ENCODE measurements around the gene SORT1.
"Not testable (repeated sequence)": the region's sequence is repeated elsewhere in the genome, so short reads cannot be mapped to it uniquely, and the experiment has no call there.

The SORT1 gene

DNA sequence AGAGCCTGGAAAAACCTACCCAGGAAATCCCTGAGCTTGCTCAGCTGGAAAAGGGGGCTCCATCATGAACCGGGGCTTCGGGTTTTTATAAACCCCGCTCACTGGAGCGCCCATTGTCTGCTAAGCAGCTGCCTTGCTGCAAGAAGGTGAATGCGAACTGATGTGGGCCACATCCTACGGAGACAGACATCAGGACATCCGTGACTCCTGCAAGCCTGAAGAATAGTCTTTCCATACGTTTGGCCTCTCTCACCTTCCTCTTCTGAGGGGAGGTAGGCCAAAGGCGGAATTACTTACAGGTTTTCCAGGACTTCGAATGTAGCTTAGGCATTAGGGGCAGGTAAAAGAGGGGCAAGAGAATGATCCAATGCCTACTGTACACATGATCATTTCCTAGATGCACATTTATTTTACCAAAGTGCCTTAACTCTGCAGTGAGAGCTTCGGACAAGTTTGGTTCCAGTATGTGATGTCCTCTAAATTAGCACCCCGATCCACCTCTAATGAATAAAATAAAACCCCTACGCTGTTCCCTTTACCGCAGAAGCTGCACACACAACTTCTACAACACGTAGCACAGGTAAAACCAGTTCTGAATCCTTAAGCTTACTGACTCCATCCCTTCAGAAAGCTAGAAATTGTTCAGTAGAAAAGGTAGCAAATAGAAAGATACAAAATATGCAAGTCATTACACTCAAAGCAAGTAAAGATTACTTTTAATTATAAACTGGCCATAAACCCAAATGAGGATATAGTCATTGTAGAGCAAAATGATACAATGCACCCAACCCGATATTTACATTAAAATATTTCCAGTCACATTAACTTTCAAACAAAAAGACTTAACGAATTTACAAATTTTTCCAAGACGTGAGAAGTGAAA is 866 bp upstream of the SORT1 start:
- no peak for DNase-seq (ENCODE audit: extremely low read depth in 1 of 2, low read depth in 1 of 2)

DNA sequence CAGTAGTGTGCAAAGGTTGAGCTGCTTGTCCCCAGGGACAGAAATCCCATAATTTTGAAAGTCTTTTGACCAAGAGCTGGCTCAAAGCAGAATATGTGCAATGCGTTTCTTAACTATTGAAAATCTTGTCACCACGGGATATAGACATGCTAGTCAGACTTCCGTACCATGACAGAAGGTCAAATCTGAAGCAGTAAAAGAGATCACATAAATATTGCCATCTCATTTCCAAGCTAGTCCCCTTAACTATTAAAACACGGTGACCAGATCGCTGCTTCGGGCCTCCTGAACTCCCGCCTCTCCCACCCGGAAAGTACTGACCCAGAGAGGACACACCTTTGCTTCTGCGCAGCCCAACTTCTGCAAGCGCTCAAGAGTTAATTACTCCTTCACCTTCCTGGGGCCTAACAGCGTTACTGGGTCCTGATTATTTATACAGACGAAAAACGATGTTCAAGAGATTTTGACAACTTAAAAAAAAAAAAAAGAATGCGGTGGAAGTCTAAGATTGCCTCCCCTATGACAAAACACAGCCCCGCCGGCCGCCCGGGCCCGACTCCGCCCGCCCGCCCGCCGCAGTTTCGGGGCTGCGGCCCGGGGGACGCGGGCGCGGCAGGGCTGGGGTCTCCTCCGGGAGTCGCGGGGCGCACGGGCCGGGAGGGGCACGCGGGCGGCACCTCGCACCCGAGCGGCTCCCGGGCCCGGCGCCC is 692 bp downstream of the SORT1 start:
- DNase-seq (ENCODE audit: extremely low read depth in 1 of 2, low read depth in 1 of 2), result no peak

DNA sequence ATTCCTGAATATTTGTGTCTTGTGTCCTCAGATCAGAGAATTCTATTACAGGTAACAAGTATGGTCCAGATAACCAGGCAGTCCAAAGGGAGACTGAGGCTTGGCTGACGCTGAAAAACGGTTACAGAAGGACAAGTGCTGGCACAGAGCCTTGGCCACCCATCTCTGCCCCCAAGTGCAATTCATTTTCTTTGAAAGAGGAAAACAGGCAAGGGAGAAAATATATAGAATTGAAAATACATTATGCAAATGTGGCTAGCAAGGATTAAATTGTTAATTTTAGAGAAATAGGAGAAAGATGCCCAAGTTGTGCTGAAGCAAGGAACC is 1.2 kb downstream of the SORT1 start:
- no peak for DNase-seq (ENCODE audit: extremely low read depth in 1 of 2, low read depth in 1 of 2)

DNA sequence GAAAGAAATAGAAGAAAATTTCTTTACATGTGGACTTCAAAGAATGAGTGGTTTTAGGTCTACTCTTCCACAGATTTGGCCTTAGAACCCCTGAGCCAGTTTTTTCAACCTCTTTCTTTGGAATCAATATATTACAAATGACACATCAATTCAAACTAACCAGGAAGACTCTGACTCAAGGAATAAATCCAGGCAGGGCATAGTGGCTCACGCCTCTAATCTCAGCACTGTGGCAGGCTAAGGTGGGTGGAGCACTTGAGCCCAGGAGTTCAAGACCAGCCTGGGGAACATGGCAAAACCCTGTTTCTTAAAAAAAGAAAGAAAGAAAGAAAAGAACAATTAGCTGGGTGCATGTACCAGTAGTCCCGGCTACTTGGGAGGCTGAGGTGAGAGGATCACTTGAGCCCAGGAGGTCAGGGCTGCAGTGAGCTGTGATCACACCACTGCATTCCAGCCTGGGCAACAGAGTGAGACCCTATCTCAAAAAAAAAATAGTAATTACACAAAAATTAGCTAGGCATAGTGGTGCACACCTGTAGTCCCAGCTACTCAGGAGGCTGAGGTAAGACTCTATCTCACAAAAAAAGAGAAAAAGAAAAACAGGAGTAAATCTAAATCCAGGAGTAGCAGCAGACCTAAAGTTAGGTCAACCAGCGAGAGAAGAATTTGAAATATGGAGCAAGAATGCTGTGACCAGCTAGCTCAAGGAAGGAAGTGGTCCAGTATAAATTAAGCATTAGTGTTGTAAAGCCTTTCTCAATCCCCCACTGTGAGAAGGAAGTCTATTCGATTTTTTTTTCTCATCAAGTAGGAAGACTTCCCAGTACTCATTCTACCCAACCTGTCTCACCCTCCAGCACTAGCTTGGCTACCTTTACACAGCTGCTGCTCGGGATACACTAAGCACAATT is 1.9 kb downstream of the SORT1 start:
- no peak for DNase-seq (ENCODE audit: extremely low read depth in 1 of 2, low read depth in 1 of 2)

DNA sequence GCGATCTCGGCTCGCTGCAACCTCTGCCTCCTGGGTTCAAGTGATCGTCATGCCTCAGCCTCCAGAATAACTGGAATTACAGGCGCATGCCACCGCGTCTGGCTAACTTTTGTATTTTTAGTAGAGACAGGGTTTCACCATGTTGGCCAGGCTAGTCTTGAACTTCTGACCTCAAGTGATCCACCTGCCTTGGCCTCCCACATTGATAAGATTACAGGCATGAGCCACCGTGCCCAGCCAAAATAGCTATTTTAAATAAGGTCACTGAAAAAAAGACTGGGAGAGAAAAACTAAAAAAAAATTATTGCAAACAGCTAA is 2.5 kb downstream of the SORT1 start:
- not testable (repeated sequence) for DNase-seq (ENCODE audit: extremely low read depth in 1 of 2, low read depth in 1 of 2)

DNA sequence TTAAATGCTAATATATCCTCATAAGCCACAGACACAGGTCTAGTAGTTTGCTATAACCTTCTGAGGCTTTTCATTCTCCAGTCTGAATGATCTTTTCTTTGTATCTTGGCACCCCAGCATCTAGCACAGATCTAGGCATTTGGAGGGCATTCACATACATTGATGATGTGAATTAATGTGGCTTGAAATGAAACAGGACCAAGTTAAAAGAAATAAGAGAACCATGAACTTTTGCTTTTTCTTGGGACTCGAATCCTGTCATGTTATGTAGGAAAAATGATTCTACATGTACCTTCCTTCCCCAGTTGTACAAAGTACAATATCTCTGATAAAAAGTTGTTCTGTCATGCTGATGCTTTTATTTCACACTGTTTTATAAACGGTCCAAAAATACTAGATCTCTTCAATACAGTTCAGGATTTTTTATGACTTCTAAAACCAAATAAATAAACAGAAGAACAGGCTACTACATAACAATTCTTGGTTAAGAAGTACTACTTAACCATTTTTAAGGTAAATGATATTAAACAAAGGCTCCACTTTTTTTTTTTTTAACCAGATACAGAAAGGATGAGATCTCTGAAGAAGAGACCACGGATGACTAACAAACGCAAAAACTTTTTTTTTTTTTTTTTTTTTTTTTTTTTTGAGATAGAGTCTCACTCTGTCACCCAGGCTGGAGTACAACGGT is 3.0 kb downstream of the SORT1 start:
- no peak for DNase-seq (ENCODE audit: extremely low read depth in 1 of 2, low read depth in 1 of 2)

DNA sequence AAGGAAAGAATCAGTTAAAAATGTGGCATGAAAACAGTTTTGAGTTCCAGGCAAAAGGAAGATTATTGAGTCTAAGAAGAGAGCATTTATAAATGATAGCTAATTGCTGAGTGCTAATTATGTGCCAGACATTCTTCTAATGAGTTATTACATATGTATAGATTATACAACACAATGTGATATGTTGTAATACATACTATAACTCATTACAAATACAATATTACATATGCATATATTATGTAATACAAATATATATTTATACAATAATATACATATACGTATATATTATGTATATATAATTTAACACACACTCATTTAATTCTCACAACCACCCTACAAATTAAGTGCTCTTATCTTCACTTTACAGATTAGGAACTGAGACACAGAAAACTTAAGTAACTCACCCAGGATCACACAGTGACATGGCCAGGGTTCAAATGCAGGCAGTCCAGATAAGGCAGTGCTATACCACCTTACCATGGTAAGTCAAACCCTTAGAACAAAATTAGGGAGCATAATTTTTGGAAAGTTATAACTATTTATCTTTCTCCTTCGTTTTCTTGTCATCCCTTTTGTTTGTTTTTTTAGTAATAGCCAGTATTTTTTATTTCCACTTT is 4.0 kb downstream of the SORT1 start:
- DNase-seq (ENCODE audit: extremely low read depth in 1 of 2, low read depth in 1 of 2), result no peak

DNA sequence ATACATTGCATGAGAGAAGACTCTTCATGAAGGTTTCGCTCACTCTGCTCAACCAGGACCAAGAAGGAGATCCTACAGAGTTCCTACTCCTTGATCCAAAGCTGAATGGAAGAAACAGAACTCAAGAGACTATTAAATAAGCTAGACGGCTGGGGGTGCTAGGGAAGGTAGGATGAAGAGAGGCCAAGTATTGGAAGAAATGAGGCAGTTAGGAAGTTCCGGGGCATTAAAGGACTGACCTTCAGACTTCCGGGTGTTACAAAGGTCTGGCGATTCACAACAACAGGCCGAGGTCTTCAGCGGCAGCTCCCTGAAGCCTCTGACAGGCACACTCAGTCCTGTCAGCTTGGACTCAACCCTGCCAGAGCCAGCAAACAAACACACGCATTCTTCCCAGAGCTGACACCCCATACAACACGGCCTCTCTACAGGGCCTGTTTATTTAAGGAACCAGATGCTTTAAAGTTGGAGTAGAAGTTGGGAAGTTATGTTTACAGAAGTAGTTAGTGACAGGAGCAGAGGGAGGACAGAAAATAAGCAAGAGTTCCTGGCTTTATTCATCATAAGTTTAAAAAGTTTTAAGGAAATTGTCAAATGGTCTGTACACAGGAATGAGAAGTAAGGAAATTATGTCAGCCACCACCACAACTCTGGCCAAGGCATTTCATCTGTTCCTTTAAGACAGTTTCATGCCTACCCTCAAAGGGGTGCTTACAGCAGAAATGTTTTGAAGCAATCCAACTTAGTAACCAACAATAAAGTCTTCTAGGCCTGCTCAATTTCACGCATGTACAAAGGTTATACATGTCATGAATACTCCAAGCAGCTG is 4.7 kb downstream of the SORT1 start:
- no peak for DNase-seq (ENCODE audit: extremely low read depth in 1 of 2, low read depth in 1 of 2)

DNA sequence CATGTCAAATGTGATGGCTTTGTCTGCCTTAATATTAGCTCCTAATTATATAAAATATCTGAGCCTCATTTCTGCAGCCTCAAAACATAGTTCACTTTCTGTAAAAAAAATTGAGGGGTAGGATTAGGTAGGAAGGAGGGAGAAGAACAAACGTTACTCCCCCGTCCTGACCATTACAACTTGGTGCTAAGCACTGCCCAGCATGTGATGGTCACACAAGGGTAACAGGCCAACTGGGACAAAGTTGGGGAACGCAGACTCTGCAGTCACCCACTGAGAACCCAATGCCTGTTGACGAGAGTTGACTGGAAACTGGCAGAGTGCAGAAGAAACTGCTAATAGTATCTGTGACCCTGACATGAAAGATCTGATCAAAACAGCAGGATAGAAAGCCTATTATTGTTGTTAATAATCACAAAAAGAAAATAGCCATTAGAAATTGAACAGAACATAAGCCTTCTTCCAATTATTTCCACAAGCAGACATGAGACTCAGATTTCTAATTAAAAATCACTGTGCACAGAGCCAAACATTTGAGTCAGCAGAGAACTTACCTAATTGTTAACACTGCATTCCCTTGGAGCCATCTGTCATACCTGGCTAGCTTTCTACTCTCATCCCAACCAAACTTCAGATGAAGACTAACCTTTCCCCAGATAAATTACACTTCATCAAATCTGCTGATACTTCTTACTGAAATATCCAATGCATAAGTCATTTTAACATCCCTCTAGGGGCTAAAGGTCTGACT is 5.5 kb downstream of the SORT1 start:
- no peak for DNase-seq (ENCODE audit: extremely low read depth in 1 of 2, low read depth in 1 of 2)

DNA sequence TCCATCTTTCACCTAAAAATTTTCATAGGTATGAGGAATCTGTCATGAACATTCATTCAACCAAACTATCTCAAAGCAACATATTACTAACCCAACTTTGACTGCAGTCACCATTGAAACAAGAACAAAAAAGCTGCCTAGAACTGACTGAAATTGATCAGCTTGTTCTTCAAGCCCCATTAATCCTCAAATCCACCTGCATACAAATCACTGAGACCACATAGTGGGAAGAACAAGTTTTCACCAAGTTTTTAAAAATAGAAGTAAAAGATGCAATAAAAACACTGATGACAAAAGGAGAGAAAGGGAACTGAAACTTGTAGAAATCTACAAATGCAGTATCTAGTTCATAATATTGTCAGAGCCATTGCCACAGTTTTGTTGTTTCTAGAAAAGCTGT is 6.1 kb downstream of the SORT1 start:
- no peak for DNase-seq (ENCODE audit: extremely low read depth in 1 of 2, low read depth in 1 of 2)

DNA sequence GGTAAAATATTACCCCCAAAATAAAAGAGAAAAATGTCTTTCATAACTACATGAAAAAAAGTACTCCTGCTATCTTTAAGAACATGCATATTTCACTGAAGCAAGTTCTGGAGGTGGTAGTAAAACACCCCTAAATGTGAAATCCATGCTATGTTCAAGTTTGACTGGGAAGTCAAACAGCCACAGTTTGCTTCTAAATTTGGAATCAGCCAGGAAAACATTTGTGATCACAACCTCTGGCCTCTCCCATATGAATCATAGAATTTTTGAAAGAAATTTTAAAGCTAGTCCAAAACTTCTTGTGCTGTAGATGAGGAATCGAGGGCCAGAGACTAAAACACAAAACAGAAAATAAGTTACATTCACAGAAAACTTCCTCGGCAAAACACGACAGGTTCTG is 6.6 kb downstream of the SORT1 start:
- no peak for DNase-seq (ENCODE audit: extremely low read depth in 1 of 2, low read depth in 1 of 2)

DNA sequence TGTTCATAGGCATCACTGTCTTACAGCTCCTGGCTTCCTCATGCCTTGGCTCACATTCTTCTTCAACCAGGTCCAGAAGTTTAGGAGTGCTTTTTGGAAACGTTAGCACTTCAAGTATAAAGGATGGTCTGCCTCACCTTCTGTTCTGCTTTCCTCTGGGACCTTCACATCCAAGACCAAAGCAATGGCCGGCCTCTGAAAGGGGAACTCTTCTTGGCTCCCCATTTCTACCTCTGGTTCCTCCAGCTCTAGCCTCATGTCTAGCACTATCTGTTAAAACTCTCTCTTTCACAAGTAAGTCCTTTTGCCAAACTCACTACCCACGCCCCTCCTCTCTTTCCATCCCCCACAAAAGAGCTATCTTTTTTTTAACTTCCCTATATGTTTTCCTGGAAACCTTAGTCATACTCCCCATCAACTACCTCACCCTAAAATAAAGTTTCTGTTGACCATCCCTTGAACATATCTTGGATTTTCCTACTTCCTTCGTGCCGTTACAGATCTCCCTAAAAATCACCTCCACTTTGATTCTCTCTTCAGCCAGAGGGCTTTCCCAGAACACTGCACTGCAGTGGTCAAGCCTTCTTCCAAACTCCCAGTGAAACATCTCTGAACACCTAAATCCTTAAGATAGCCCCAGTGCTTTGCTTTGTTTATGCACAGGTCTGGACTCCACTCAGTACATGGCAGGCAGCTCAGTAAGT is 7.9 kb downstream of the SORT1 start:
- DNase-seq (ENCODE audit: extremely low read depth in 1 of 2, low read depth in 1 of 2), result no peak

DNA sequence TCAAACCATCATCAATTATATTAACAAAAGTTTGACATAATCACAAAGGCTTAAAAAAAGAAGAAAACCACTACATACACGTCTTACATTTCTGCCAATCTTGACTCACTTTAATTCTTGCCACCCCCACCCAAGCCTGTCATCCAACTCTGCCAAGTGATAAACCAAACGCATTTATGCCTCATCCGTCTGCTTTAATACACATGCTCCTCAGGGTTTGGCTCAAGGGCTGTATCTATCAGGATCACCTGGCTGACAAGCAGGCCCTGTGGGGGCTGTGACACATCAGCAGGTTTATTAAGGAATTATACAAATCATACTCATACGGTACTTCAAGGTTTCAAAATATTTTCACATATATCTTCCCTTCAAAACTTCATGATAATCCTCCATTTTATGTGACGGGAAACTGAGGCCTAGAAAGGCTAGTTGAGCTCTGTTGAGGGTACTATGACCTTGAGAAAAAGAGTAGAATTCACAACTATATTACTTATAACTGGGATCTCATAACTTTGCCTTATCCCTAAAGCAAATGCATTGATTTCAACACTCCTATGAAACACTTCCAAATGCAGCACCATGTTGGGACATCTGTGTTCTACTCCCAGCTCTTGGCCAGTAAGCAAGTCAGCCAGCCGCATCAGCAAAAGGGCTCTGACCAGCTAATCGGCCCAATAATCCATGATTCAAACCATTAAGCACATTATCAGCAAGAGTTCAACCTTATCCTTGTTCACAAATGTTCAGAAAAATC is 8.7 kb downstream of the SORT1 start:
- no peak for DNase-seq (ENCODE audit: extremely low read depth in 1 of 2, low read depth in 1 of 2)

DNA sequence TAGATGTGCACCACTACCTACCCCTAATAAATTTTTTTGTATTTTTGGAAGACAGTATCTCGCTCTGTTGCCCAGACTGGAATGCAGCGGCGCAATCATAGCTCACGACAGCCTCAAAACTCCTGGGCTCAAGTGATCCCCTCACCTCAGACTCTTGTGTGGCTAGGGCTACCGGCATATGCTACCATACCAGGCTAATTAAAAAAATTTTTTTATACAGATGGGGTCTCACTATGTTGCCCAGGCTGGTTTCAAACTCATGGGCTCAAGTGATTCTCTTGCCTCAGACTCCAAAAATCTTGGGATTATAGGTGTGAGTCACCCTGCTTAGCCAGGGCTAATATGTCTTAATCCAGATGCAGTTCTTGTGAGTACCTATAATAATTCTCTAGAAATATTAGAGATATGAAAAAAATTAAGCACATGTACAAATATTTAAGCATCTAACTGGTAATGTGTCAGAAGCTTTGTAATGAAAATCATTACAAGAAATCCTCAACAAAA is 9.5 kb downstream of the SORT1 start:
- no peak for DNase-seq (ENCODE audit: extremely low read depth in 1 of 2, low read depth in 1 of 2)

DNA sequence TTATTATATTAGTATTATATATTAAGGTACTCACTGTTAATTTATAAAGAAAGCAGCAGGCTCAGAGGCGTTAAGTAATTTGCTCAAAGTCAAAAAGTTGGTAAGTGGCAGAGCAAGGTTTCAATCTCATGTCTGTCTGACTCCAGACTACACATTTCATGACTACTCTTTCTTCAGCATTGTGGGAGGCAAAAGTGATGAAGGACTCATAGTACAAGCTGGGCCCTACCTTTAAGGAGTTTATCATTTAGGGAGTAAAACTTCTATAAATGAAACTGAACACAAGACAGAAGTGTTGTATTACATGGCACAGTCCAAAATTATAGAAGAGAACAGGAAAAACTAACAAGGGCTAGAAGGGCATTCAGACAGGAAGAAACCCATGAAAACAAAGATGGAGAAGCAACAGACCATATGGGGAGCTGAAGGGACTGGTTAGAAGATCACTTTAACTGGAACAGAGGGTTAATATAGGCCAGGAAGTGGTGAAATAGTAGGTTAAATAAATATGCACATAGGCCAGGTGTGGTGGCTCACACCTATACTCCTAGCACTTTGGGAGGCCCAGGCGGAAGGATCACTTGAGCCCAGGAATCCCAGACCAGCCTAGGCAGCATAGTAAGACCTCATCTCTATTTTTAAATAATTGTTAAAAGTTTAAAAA is 11.5 kb downstream of the SORT1 start:
- DNase-seq (ENCODE audit: extremely low read depth in 1 of 2, low read depth in 1 of 2), result no peak

DNA sequence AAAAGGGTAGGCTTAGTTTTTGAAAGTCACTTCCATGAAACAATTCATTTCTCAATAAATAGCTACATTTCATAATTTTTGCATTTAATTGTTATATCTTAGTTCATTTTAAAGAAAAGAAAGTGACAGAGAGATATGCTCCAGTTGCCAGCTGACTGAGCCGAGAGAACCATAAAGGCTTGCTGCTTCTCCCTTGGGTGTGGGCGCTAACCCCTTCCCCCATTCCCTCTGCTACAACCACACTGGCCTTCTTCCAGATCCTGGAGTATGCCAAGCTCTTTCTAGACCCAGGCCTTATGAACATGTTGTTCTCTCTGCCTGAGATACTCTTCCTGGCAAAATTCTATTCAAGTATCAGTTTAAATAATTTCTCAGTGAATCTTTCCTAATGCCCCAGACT is 12.3 kb downstream of the SORT1 start:
- no peak for DNase-seq (ENCODE audit: extremely low read depth in 1 of 2, low read depth in 1 of 2)

DNA sequence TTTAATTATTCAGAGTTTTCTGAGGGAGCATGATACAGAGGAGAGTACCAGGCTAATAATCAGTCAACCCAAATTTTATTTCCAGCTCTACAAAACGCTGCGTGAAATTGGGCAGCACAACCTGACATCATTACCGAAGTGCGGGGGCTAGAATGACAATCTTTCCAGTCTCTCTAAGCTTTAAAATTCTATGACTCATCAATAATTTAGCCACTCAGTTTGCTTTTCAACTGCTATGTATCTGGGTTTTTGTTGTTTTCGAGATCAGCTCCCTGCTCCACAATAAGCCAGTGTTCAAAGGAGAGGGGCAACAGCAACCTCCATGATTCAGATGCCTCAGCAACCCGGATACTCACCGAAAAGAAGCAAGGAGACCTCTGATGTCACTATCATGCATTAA is 13.9 kb downstream of the SORT1 start:
- DNase-seq (ENCODE audit: extremely low read depth in 1 of 2, low read depth in 1 of 2), result no peak

Measured in activated CD8-positive, alpha-beta memory T cell treated with anti-CD3 and anti-CD28 coated beads for 1 hour (primary cell).